Measurements from ENCODE around the gene CALML5.

DNA sequence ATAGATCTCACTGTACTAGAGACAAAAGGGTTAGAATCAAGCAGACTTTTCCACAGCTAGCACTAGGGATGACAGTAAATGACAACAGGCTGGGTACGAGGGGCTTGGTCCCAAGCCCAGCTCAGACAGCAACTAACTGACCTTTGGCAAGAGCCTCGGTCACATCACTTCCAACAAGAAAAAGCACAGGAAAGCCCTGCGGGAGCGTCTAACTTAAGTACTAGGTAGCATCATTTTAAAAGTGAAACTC, 48.2 kb upstream of the CALML5 start:
- TF ChIP-seq CTCF (conservative IDR thresholded peaks at IDR 0.05; ENCODE audit: low read depth, low read length) (no peak), EZH2 (IDR thresholded peaks at IDR 0.05; ENCODE audit: low read length, unreplicated experiment) (no peak)
